HepG2 (cell line): ENCODE measurements around the gene TBC1D7. TPM values are rescaled to one million over a fixed set of nuclear protein-coding genes. Genes with fewer than 3 reads are reported as not detected.

Source experiments
- ATAC-seq: fragments of 200-7000 bp; cut with Tn5 transposase; 3 replicates; pipeline ENCODE4 v1.9.1; 2020; ENCODE audit warnings: mild to moderate bottlenecking, moderate library complexity
- BruUV-seq: library from RNA; stranded (reverse); fragments of 400-500 nt; replicated peaks from 2 replicates; lab custom pipeline; 2021; lab: Mats Ljungman, UMichigan
- CTCF ChIA-PET: fragments of 300-600 bp; formaldehyde crosslinking; extraction: SDS; loops from one replicate; lab custom pipeline; 2021; ENCODE audit warnings: low total read pairs, inconsistent platforms, low intra/inter-chr PET ratio; lab: Yijun Ruan, JAX
- POLR2A ChIA-PET: fragments of 350-600 bp; sonication (Branson Sonifier 250); formaldehyde crosslinking; loops from one replicate; lab custom pipeline; 2020; ENCODE audit warnings: antibody characterized with exemption, inconsistent platforms; lab: Yijun Ruan, JAX
- DNase-seq: peaks from one replicate; pipeline ENCODE4 v3.0.0-alpha.2; 2015; ENCODE audit warnings: low spot score
- FAIRE-seq: peaks from 3 replicates; lab custom pipeline; 2011; peaks lifted over from hg19 to GRCh38; lab: Jason Lieb, UNC
- H2AFZ ChIP-seq: one replicate; pipeline ENCODE4 v1.6.1; 2011; ENCODE audit warnings: low read length, inconsistent platforms
- H3K27ac ChIP-seq: fragments of 300-600 bp; 3 replicates; pipeline ENCODE4 v1.8.0; 2011; ENCODE audit warnings: mixed run types, mild to moderate bottlenecking, mixed read lengths, low read length, inconsistent platforms; ENCODE audit not compliant: insufficient read depth; ENCODE audit errors: extremely low read length
- H3K27me3 ChIP-seq, 2 experiments: fragments of 200-600 bp in 1 of 2; 2 replicates in 1 of 2; 3 replicates in 1 of 2; pipeline versions ENCODE4 v1.6.0 to v1.8.0; 2011; ENCODE audit warnings: low read length in 2 of 2, mild to moderate bottlenecking in 2 of 2, moderate library complexity in 2 of 2, inconsistent platforms in 1 of 2; ENCODE audit not compliant: insufficient read depth in 2 of 2, control insufficient read depth in 1 of 2
- H3K36me3 ChIP-seq, 2 experiments: fragments of 200-600 bp in 1 of 2; replicated peaks in 1 of 2; 2 replicates in 1 of 2; 3 replicates in 1 of 2; pipeline versions ENCODE4 v1.5.1 to v1.8.0; 2011; ENCODE audit warnings: low read length in 2 of 2, inconsistent platforms in 1 of 2; ENCODE audit not compliant: insufficient read depth in 2 of 2, control insufficient read depth in 1 of 2
- H3K4me1 ChIP-seq: 2 replicates; pipeline ENCODE4 v1.5.1; 2012; ENCODE audit warnings: low read length, inconsistent platforms; ENCODE audit not compliant: insufficient read depth
- H3K4me2 ChIP-seq: 2 replicates; pipeline ENCODE4 v1.6.0; 2011; ENCODE audit warnings: low read depth, low read length, inconsistent platforms
- H3K4me3 ChIP-seq, 3 experiments: fragments of 200-600 bp in 1 of 3; sonication (generic), shearing (Covaris generic) in 1 of 3; replicated peaks in 1 of 3; 2 replicates each; pipeline ENCODE4 v1.5.1; 2011 to 2016; ENCODE audit warnings: low read length in 3 of 3, inconsistent platforms in 2 of 3, low read depth in 2 of 3, mild to moderate bottlenecking in 2 of 3, control low read depth in 1 of 3, mixed read lengths in 1 of 3; ENCODE audit not compliant: insufficient read depth in 1 of 3
- H3K79me2 ChIP-seq: one replicate; pipeline ENCODE4 v1.6.1; 2011; ENCODE audit warnings: low read length, inconsistent platforms; ENCODE audit not compliant: insufficient read depth
- H3K9ac ChIP-seq: 2 replicates; pipeline ENCODE4 v1.6.0; 2011; ENCODE audit warnings: mild to moderate bottlenecking, low read depth, low read length, inconsistent platforms; ENCODE audit not compliant: insufficient read depth
- H3K9me3 ChIP-seq: 2 replicates; pipeline ENCODE4 v1.5.1; 2012; ENCODE audit warnings: mild to moderate bottlenecking, low read length
- H4K20me1 ChIP-seq: 2 replicates; pipeline ENCODE4 v1.6.0; 2011; ENCODE audit warnings: inconsistent platforms, mild to moderate bottlenecking, low read length, moderate library complexity; ENCODE audit not compliant: insufficient read depth
- ATF4 ChIP-seq, 2 experiments: fragments of 450-650 bp in 1 of 2; sonication (generic) in 1 of 2; formaldehyde crosslinking; IDR thresholded peaks; 2 replicates each; pipeline versions ENCODE4 v1.5.0 to v1.8.0; 2020 to 2022; ENCODE audit warnings: mild to moderate bottlenecking in 1 of 2, missing genetic modification reagents in 1 of 2
- E2F5 ChIP-seq: sonication (generic); formaldehyde crosslinking; conservative IDR thresholded peaks from 2 replicates; pipeline ENCODE4 v1.4.0; 2020; ENCODE audit warnings: missing genetic modification reagents
- ELK4 ChIP-seq: sonication (generic); formaldehyde crosslinking; IDR thresholded peaks from 2 replicates; pipeline ENCODE4 v1.9.0; 2021; ENCODE audit warnings: missing genetic modification reagents, borderline replicate concordance
- FIP1L1 ChIP-seq: fragments of 200-400 bp; formaldehyde crosslinking; IDR thresholded peaks from 2 replicates; pipeline ENCODE4 v1.6.1; 2018; ENCODE audit warnings: low read depth, mild to moderate bottlenecking, low read length, moderate library complexity, borderline replicate concordance; ENCODE audit not compliant: insufficient read depth
- MED1 ChIP-seq: sonication (generic); formaldehyde crosslinking; IDR thresholded peaks from 2 replicates; pipeline ENCODE4 v1.4.0; 2020; ENCODE audit warnings: missing genetic modification reagents
- NFIC ChIP-seq: IDR thresholded peaks from 2 replicates; pipeline ENCODE4 v1.6.1; 2012; ENCODE audit warnings: mild to moderate bottlenecking, low read length, inconsistent platforms
- NONO ChIP-seq, 2 experiments: fragments of 450-650 bp in 1 of 2; sonication (generic) in 1 of 2; formaldehyde crosslinking in 1 of 2; IDR thresholded peaks in 1 of 2; conservative IDR thresholded peaks in 1 of 2; 2 replicates each; pipeline versions ENCODE4 v1.6.1 to v1.8.0; 2017 to 2022; ENCODE audit warnings: mild to moderate bottlenecking in 1 of 2, missing genetic modification reagents in 1 of 2, moderate library complexity in 1 of 2
- TBX3 ChIP-seq: fragments of 450-650 bp; IDR thresholded peaks from 2 replicates; pipeline ENCODE4 v1.6.1; 2017; ENCODE audit warnings: antibody characterized with exemption, mild to moderate bottlenecking, inconsistent platforms, borderline replicate concordance
- ZFP82 ChIP-seq: sonication (generic); formaldehyde crosslinking; IDR thresholded peaks from 2 replicates; pipeline ENCODE4 v1.5.1; 2020; ENCODE audit warnings: mild to moderate bottlenecking, missing genetic modification reagents, borderline replicate concordance
- ZNF776 ChIP-seq: sonication (generic); formaldehyde crosslinking; IDR thresholded peaks from 2 replicates; pipeline ENCODE4 v1.4.0; 2020; ENCODE audit warnings: mild to moderate bottlenecking, missing genetic modification reagents
- ZNF784 ChIP-seq: sonication (generic); formaldehyde crosslinking; IDR thresholded peaks from 2 replicates; pipeline ENCODE4 v1.5.1; 2020; ENCODE audit warnings: missing genetic modification reagents, mild to moderate bottlenecking, borderline replicate concordance
- WGBS: methylation state at CpG from one replicate; pipeline ENCODE4 v1.1.6; 2017; ENCODE audit warnings: low lambda C conversion rate; 5-methylcytosine and 5-hydroxymethylcytosine counted together
- in situ Hi-C: cut with HindIII; loops from 2 replicates; pipeline ENCODE4 v1.10.0; 2017; ENCODE audit warnings: low pct_unique_long_range_greater_than_20kb; ENCODE audit not compliant: extremely low pct_ligation_motif_present
- intact Hi-C: fragments of 100-400 bp; cut with micrococcal nuclease; formaldehyde crosslinking; loops from one replicate; pipeline ENCODE4 v1.10.0; 2022; ENCODE audit not compliant: unreplicated experiment
- polyA plus RNA-seq, 8 experiments: library from polyadenylated mRNA; depleted of rRNA in 3 of 8; stranded (reverse) in 7 of 8; unstranded in 1 of 8; fragments of >200 nt; fragmentation: Illumina TruSeq in 4 of 8; extraction: Trizol in 4 of 8; gene quantifications; 2 replicates each; pipeline versions ENCODE4 v1.2.1 to v1.2.3, GENCODE V29; 2011 to 2016; ENCODE audit warnings: low read depth in 4 of 8, missing spikeins in 1 of 8, mixed read lengths in 1 of 8; ENCODE audit not compliant: insufficient read depth in 1 of 8
- total RNA-seq, 5 experiments: library from RNA; depleted of rRNA; stranded (reverse); fragments of >200 nt; fragmentation: Illumina TruSeq; extraction: Trizol; gene quantifications; 2 replicates each; pipeline ENCODE4 v1.2.3, GENCODE V29; 2016; ENCODE audit warnings: low read depth in 1 of 5

Gene TBC1D7
- total and polyA plus RNA-seq, 2 of the 13 experiments (the other 11 are each of a cell fraction or from before 2014, with no cell fraction given), result 23.3 to 30.8 TPM

GRCh38 chr6:13362412-13362811, 34.1 kb upstream of the TBC1D7 start:
- no peak for DNase-seq
- no peaks in the 10 kb centered on the region for H3K27me3 ChIP-seq
- no peak overlapping the region for H3K4me3 ChIP-seq
- no peaks in the 10 kb centered on the region for H3K79me2 ChIP-seq
- no peak overlapping the region for H2AFZ ChIP-seq
- ChIA-PET POLR2A (no interaction called here), CTCF (no interaction called here)
- peaks cover 6% of the 10 kb centered on the region; the same call in 1 of the 2 replicates for H3K4me1 ChIP-seq
- WGBS, result 80% methylated on average over 5 of the region's 5 CpGs
- BruUV-seq, result no TSS peak
- in situ Hi-C loops, result no loop called here
- no peak overlapping the region for H3K4me2 ChIP-seq
- TF ChIP-seq NFIC (no peak), ATF4 (CRISPR knock-in tag; IDR thresholded peaks at IDR 0.05) (no peak), MED1 (no peak), TBX3 (no peak), ELK4 (no peak), ZNF784 (CRISPR knock-in tag) (no peak), E2F5 (CRISPR knock-in tag) (no peak), FIP1L1 (no peak), ZFP82 (CRISPR knock-in tag) (no peak), NONO (IDR thresholded peaks at IDR 0.05) (no peak), NONO (CRISPR knock-in tag; conservative IDR thresholded peaks at IDR 0.05) (no peak), ZNF776 (CRISPR knock-in tag) (no peak)
- H3K9ac ChIP-seq, result no peak overlapping the region
- no peak overlapping the region for H3K27ac ChIP-seq
- no peaks in the 10 kb centered on the region; the same call in 1 of the 2 replicates for H4K20me1 ChIP-seq
- no peak for ATAC-seq
- intact Hi-C loops, result no loop called here
- peaks cover 0 to 3% of the 10 kb centered on the region in 2 experiments; a peak in 2 of 5 replicates for H3K36me3 ChIP-seq
- no peaks in the 10 kb centered on the region for H3K9me3 ChIP-seq
- no peak for FAIRE-seq
